ENCODE data around the gene NTM.
"Not testable (repeated sequence)": the region's sequence is repeated elsewhere in the genome, so short reads cannot be mapped to it uniquely, and the experiment has no call there.

Gene NTM

DNA sequence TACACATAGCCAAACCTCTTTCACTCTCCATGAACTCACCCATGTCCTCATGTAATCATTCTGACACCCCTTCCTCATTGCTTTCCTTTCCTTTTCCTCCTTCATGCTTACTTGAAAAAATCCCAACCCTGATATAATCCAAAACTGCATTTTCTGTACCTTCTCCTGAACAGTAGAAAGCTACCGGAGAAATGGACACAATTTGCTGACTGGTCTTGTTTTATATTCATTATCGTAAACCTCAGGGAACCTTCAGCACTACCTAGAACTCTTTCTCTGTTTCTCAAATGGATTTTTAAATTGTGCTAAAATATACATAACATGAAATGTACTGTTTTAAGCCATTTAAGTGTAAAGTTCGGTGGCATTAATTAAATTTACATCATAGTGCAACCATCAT is 996.9 kb downstream of the NTM start:
- Histone ChIP-seq H3K27ac (ENCODE audit: low read depth, low read length) (no peak overlapping the region), H3K4me3 (ENCODE audit: low read depth in 1 of 2, low read length in 2 of 2) (no peak overlapping the region), H3K36me3 (ENCODE audit: insufficient read depth, low read length) (no peaks in the 10 kb centered on the region), H3K27me3 (ENCODE audit: control insufficient read depth in 1 of 2, insufficient read depth in 2 of 2, low read length in 2 of 2) (no peaks in the 10 kb centered on the region), H3K4me1 (ENCODE audit: insufficient read depth, low read length) (no peaks in the 10 kb centered on the region), H3K9ac (ENCODE audit: low read length) (no peak overlapping the region), H3K9me3 (ENCODE audit: low read length) (no peaks in the 10 kb centered on the region)

GRCh38 chr11:132370114-132370513 is 999.7 kb downstream of the NTM start:
- not testable (repeated sequence) for H3K9me3 ChIP-seq (ENCODE audit: low read length); H3K27ac ChIP-seq (ENCODE audit: low read depth, low read length); H3K4me3 ChIP-seq (ENCODE audit: low read depth in 1 of 2, low read length in 2 of 2); H3K9ac ChIP-seq (ENCODE audit: low read length); H3K36me3 ChIP-seq (ENCODE audit: insufficient read depth, low read length); H3K27me3 ChIP-seq (ENCODE audit: control insufficient read depth in 1 of 2, insufficient read depth in 2 of 2, low read length in 2 of 2); H3K4me1 ChIP-seq (ENCODE audit: insufficient read depth, low read length)

DNA sequence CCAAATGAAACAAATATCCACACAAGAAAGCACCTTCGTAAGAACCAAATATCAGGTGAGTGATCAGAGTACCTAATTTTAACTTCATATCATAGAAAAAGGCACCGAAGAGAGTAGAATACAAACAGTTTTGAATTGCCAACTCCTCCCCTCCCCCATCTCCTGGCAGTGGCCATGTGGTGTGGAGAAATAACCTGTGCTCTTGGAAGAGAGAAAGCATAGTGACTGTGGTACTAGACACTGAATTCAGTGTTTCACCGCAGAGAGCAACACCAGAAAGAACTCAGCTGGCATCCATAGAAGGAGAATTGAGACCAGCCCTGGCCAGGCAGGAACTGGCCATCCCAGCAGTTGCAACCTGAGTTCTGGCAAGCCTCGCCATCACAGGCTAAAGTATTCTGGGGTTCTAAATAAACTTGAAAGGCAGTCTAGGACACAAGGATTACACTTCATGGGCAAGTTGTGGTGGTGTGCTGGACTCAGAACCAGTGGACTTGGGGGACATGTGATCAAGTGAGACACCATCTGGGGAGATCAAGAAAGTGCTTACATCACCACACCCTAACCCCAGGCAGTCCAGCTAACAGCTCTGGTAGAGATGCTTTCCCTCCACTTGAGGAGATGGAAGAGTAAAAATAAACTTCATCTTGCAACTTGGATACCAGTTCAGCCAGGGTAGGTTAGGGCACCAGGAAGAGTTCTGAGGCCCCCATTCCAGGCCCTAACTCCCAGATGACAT is 1003.2 kb downstream of the NTM start:
- H3K4me3 ChIP-seq (ENCODE audit: low read depth in 1 of 2, low read length in 2 of 2), result no peak overlapping the region
- H3K27ac ChIP-seq (ENCODE audit: low read depth, low read length), result no peak overlapping the region
- H3K4me1 ChIP-seq (ENCODE audit: insufficient read depth, low read length), result no peaks in the 10 kb centered on the region
- no peaks in the 10 kb centered on the region for H3K27me3 ChIP-seq (ENCODE audit: control insufficient read depth in 1 of 2, insufficient read depth in 2 of 2, low read length in 2 of 2)
- H3K36me3 ChIP-seq (ENCODE audit: insufficient read depth, low read length), result no peaks in the 10 kb centered on the region
- no peaks in the 10 kb centered on the region for H3K9me3 ChIP-seq (ENCODE audit: low read length)
- no peak overlapping the region for H3K9ac ChIP-seq (ENCODE audit: low read length)

- Histone ChIP-seq H3K36me3 (ENCODE audit: insufficient read depth, low read length) (no peaks in the 10 kb centered on the region), H3K27ac (ENCODE audit: low read depth, low read length) (no peak overlapping the region), H3K4me3 (ENCODE audit: low read depth in 1 of 2, low read length in 2 of 2) (no peak overlapping the region), H3K9ac (ENCODE audit: low read length) (no peak overlapping the region), H3K27me3 (ENCODE audit: control insufficient read depth in 1 of 2, insufficient read depth in 2 of 2, low read length in 2 of 2) (no peaks in the 10 kb centered on the region), H3K9me3 (ENCODE audit: low read length) (no peaks in the 10 kb centered on the region), H3K4me1 (ENCODE audit: insufficient read depth, low read length) (no peaks in the 10 kb centered on the region)
Observed at GRCh38 chr11:132379540-132379939, 1009.1 kb downstream of the NTM start.
